CD14-positive monocyte (primary cell): ENCODE measurements around the gene IKBKG. TPM values are rescaled to one million over a fixed set of nuclear protein-coding genes. Genes with fewer than 3 reads are reported as not detected.
A peak's percentile ranks its signal among the peaks of the same experiment; 100 is the strongest.

Experiments
- DNase-seq, 3 donors: peaks; one replicate each; pipeline ENCODE4 v3.0.0-alpha.2; 2011 to 2022
- H2AFZ ChIP-seq: 2 replicates; pipeline ENCODE4 v1.6.0; 2012; ENCODE audit warnings: mild to moderate bottlenecking, low read depth, low read length, inconsistent platforms; ENCODE audit not compliant: insufficient read depth, poor library complexity, severe bottlenecking
- H3K27ac ChIP-seq, 2 donors: 1 replicate in 1 of 2; 2 replicates in 1 of 2; pipeline ENCODE4 v1.5.1; 2012 to 2013; ENCODE audit warnings: low read length in 2 of 2, control low read depth in 1 of 2, inconsistent platforms in 1 of 2, low read depth in 1 of 2, mild to moderate bottlenecking in 1 of 2
- H3K27me3 ChIP-seq, 2 donors: one replicate each; pipeline versions ENCODE4 v1.6.0 to v1.6.1; 2011 to 2013; ENCODE audit warnings: low read length in 2 of 2; ENCODE audit not compliant: control insufficient read depth in 2 of 2, insufficient read depth in 2 of 2
- H3K36me3 ChIP-seq, 2 donors: replicated peaks in 1 of 2; 1 replicate in 1 of 2; 2 replicates in 1 of 2; pipeline versions ENCODE4 v1.5.1 to v1.6.1; 2012 to 2013; ENCODE audit warnings: low read length in 2 of 2, control low read depth in 1 of 2, inconsistent platforms in 1 of 2, mild to moderate bottlenecking in 1 of 2; ENCODE audit not compliant: insufficient read depth in 2 of 2, control insufficient read depth in 1 of 2
- H3K4me1 ChIP-seq, 2 donors: 1 replicate in 1 of 2; 2 replicates in 1 of 2; pipeline versions ENCODE4 v1.5.1 to v1.6.1; 2012 to 2013; ENCODE audit warnings: low read length in 2 of 2, control low read depth in 1 of 2, inconsistent platforms in 1 of 2, mild to moderate bottlenecking in 1 of 2, moderate library complexity in 1 of 2; ENCODE audit not compliant: insufficient read depth in 2 of 2, control insufficient read depth in 1 of 2
- H3K4me2 ChIP-seq: replicated peaks from 2 replicates; pipeline ENCODE3; 2012; ENCODE audit warnings: low read length, moderate library complexity, mild to moderate bottlenecking; ENCODE audit not compliant: poor library complexity, severe bottlenecking; ENCODE audit errors: extremely low read depth
- H3K4me3 ChIP-seq, 3 experiments: fragments of 200-600 bp in 1 of 3; sonication (generic) in 1 of 3; replicated peaks in 1 of 3; 1 replicate in 2 of 3; 2 replicates in 1 of 3; pipeline ENCODE4 v1.5.1; 2011 to 2013; ENCODE audit warnings: low read length in 3 of 3, mild to moderate bottlenecking in 3 of 3, control low read depth in 2 of 3, low read depth in 2 of 3, inconsistent platforms in 1 of 3, moderate library complexity in 1 of 3
- H3K79me2 ChIP-seq: 2 replicates; pipeline ENCODE4 v1.6.0; 2012; ENCODE audit warnings: mild to moderate bottlenecking, control low read depth, inconsistent platforms, low read length, moderate library complexity; ENCODE audit not compliant: insufficient read depth
- H3K9ac ChIP-seq: 2 replicates; pipeline ENCODE4 v1.6.0; 2017; ENCODE audit warnings: low read length, mild to moderate bottlenecking; ENCODE audit not compliant: insufficient read depth, poor library complexity, severe bottlenecking
- H3K9me3 ChIP-seq, 2 donors: replicated peaks in 1 of 2; 1 replicate in 1 of 2; 2 replicates in 1 of 2; pipeline versions ENCODE4 v1.5.1 to v1.6.1; 2012 to 2013; ENCODE audit warnings: low read length in 2 of 2, control low read depth in 1 of 2; ENCODE audit not compliant: control insufficient read depth in 1 of 2, insufficient read depth in 1 of 2
- H4K20me1 ChIP-seq: 2 replicates; pipeline ENCODE4 v1.6.0; 2012; ENCODE audit warnings: mild to moderate bottlenecking, low read length, control low read depth, moderate library complexity; ENCODE audit not compliant: insufficient read depth
- H3K27ac Mint-ChIP-seq, 7 donors: one replicate each; pipeline ENCODE4 v1.8.0; 2020; ENCODE audit warnings: mild to moderate bottlenecking in 7 of 7, mixed read lengths in 7 of 7, moderate library complexity in 6 of 7, inconsistent platforms in 2 of 7
- H3K27me3 Mint-ChIP-seq, 3 donors: one replicate each; pipeline ENCODE4 v1.8.0; 2021 to 2022; ENCODE audit warnings: low read depth in 3 of 3, mild to moderate bottlenecking in 3 of 3, mixed read lengths in 3 of 3, moderate library complexity in 3 of 3, inconsistent platforms in 1 of 3
- H3K36me3 Mint-ChIP-seq, 2 donors: one replicate each; pipeline ENCODE4 v1.8.0; 2020; ENCODE audit warnings: mixed read lengths in 2 of 2, inconsistent platforms in 1 of 2, mild to moderate bottlenecking in 1 of 2
- H3K4me1 Mint-ChIP-seq: one replicate; pipeline ENCODE4 v1.8.0; 2020; ENCODE audit warnings: mild to moderate bottlenecking, mixed read lengths
- H3K4me3 Mint-ChIP-seq, 2 donors: one replicate each; pipeline ENCODE4 v1.8.0; 2020; ENCODE audit warnings: mild to moderate bottlenecking in 2 of 2, mixed read lengths in 2 of 2, moderate library complexity in 1 of 2
- H3K9me3 Mint-ChIP-seq, 7 donors: one replicate each; pipeline ENCODE4 v1.8.0; 2020 to 2022; ENCODE audit warnings: mixed read lengths in 7 of 7, mild to moderate bottlenecking in 6 of 7, moderate library complexity in 6 of 7, inconsistent platforms in 2 of 7
- CTCF ChIP-seq: fragments of 200-600 bp; IDR thresholded peaks from one replicate; pipeline ENCODE4 v1.8.0; 2022; ENCODE audit warnings: antibody characterized with exemption, mild to moderate bottlenecking
- WGBS: methylation state at CpG from one replicate; pipeline ENCODE4 v1.1.5; 2013; ENCODE audit warnings: missing lambda C conversion rate; ENCODE audit not compliant: insufficient coverage; 5-methylcytosine and 5-hydroxymethylcytosine counted together
- intact Hi-C, 2 donors: fragments of 100-400 bp; cut with micrococcal nuclease; formaldehyde crosslinking; loops; one replicate each; pipeline versions ENCODE4 v1.15.0 to v1.15.1; 2023
- polyA plus RNA-seq, 3 donors: library from polyadenylated mRNA; depleted of rRNA in 1 of 3; unstranded in 2 of 3; stranded (reverse) in 1 of 3; fragments of 300-500 nt in 2 of 3; fragments of >200 nt in 1 of 3; fragmentation: Illumina TruSeq in 2 of 3; gene quantifications; 1 replicate in 2 of 3; 2 replicates in 1 of 3; pipeline ENCODE4 v1.2.3, GENCODE V29; 2012 to 2021

Gene IKBKG
- polyA plus RNA-seq, 3 donors: 31.3 to 60.8 (median 33.7) TPM

- no peak for DNase-seq
- H4K20me1 ChIP-seq: no peaks in the 10 kb centered on the region
- H3K9ac ChIP-seq: no peak overlapping the region
- H3K27ac ChIP-seq: no peak overlapping the region
- no peaks in the 10 kb centered on the region for H3K36me3 ChIP-seq
- peaks cover 0 to 23% (median 0%) of the 10 kb centered on the region in 7 donors for H3K9me3 Mint-ChIP-seq
- no peaks in the 10 kb centered on the region for H3K79me2 ChIP-seq
- no peak overlapping the region for H3K4me3 Mint-ChIP-seq
- WGBS: 100% methylated on average over 2 of the region's 5 CpGs
- no peak overlapping the region for H3K4me3 ChIP-seq
- no peak overlapping the region for H3K4me2 ChIP-seq
- H3K36me3 Mint-ChIP-seq: no peaks in the 10 kb centered on the region
- no peak overlapping the region for H2AFZ ChIP-seq
- peaks cover 0 to 3% (median 2%) of the 10 kb centered on the region in 3 donors for H3K27me3 Mint-ChIP-seq
- H3K4me1 ChIP-seq: peaks cover 9% of the 10 kb centered on the region in 2 donors
- peak overlapping the region in 1 of 7 donors; percentile 32 for H3K27ac Mint-ChIP-seq
- intact Hi-C loops: no loop called here
- TF ChIP-seq CTCF: no peak
- H3K9me3 ChIP-seq: no peaks in the 10 kb centered on the region
- peaks cover 13% of the 10 kb centered on the region for H3K4me1 Mint-ChIP-seq
- H3K27me3 ChIP-seq: no peaks in the 10 kb centered on the region
Measured at GRCh38 chrX:154593201-154593600, 45.8 kb downstream of the IKBKG start.

DNA sequence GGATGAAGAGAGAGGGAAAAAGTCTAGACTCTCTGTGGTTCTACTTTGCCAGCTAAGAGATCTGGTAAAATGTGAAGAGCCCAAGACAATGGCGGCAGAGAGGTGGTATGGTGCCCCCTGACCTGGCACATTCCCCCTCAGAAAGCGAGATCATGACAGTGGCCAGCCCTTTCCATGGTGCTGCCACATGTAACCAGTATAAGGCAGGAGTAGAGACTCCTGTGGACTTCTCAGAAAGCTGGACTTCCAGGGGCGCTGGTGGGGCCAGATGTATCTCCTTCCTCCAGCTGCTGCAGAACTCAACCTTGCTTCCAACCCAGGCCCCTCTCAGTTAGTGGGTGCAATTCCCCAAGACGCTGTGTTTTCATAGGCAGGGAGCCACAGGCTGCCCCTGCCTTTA, 47.1 kb downstream of the IKBKG start:
- H2AFZ ChIP-seq: no peak overlapping the region
- Mint-ChIP-seq H3K4me3 (no peak overlapping the region), H3K36me3 (no peaks in the 10 kb centered on the region), H3K27ac (no peak overlapping the region), H3K9me3 (peaks cover 0 to 24% (median 0%) of the 10 kb centered on the region in 7 donors), H3K4me1 (peaks cover 13% of the 10 kb centered on the region), H3K27me3 (peaks cover 0 to 3% (median 2%) of the 10 kb centered on the region in 3 donors)
- H3K27me3 ChIP-seq: no peaks in the 10 kb centered on the region
- H3K4me3 ChIP-seq: no peak overlapping the region
- H3K36me3 ChIP-seq: no peaks in the 10 kb centered on the region
- no peak overlapping the region for H3K27ac ChIP-seq
- DNase-seq: no peak
- peaks cover 9% of the 10 kb centered on the region in 2 donors for H3K4me1 ChIP-seq
- intact Hi-C loops: no loop called here
- no peak overlapping the region for H3K4me2 ChIP-seq
- H4K20me1 ChIP-seq: no peaks in the 10 kb centered on the region
- TF ChIP-seq CTCF: no peak
- no peaks in the 10 kb centered on the region for H3K79me2 ChIP-seq
- no CpG with 5 or more reads among the region's 4 CpGs for WGBS
- H3K9ac ChIP-seq: no peak overlapping the region
- no peaks in the 10 kb centered on the region for H3K9me3 ChIP-seq
